Heart right ventricle (tissue), 16 donors: Measurements from ENCODE around the gene SLC22A23. TPM values are rescaled to one million over a fixed set of nuclear protein-coding genes. Genes with fewer than 3 reads are reported as not detected.
A peak's percentile ranks its signal among the peaks of the same experiment; 100 is the strongest.

Experiments used
- ATAC-seq, 8 donors: fragments of 200-7000 bp; cut with Tn5 transposase; one replicate each; pipeline ENCODE4 v1.9.1; 2020; ENCODE audit warnings: mild to moderate bottlenecking in 8 of 8, moderate library complexity in 8 of 8, moderate number of reproducible peaks in 1 of 8
- DNase-seq, 2 donors: peaks; one replicate each; pipeline ENCODE4 v3.0.0-alpha.2; 2020
- H3K27ac ChIP-seq, 10 donors: fragments of 200-600 bp; sonication (generic) in 2 of 10; one replicate each; pipeline versions ENCODE4 v1.5.0 to v1.8.0; 2020 to 2022; ENCODE audit warnings: mild to moderate bottlenecking in 3 of 10
- H3K27me3 ChIP-seq, 7 donors: fragments of 200-600 bp; one replicate each; pipeline ENCODE4 v1.8.0; 2021 to 2022; ENCODE audit warnings: mild to moderate bottlenecking in 2 of 7
- H3K36me3 ChIP-seq, 9 donors: fragments of 200-600 bp; sonication (generic) in 1 of 9; one replicate each; pipeline versions ENCODE4 v1.5.0 to v1.8.0; 2020 to 2022; ENCODE audit warnings: mild to moderate bottlenecking in 2 of 9
- H3K4me1 ChIP-seq, 9 donors: fragments of 200-600 bp; sonication (generic) in 1 of 9; one replicate each; pipeline versions ENCODE4 v1.5.0 to v1.8.0; 2020 to 2022; ENCODE audit warnings: mild to moderate bottlenecking in 4 of 9
- H3K4me3 ChIP-seq, 10 donors: fragments of 200-600 bp; sonication (generic) in 2 of 10; one replicate each; pipeline versions ENCODE4 v1.5.0 to v1.8.0; 2020 to 2022; ENCODE audit warnings: mild to moderate bottlenecking in 7 of 10, moderate library complexity in 2 of 10
- H3K9me3 ChIP-seq, 11 donors: fragments of 200-600 bp in 10 of 11; sonication (generic) in 2 of 11; one replicate each; pipeline versions ENCODE4 v1.5.0 to v1.8.0; 2013 to 2022; ENCODE audit warnings: mild to moderate bottlenecking in 2 of 11, control low read depth in 1 of 11, moderate library complexity in 1 of 11
- WGBS, 2 donors: extraction: QIAGEN DNeasy Blood & Tissue Kit; methylation state at CpG; one replicate each; pipeline ENCODE4 v1.1.7; 2013; ENCODE audit warnings: inconsistent platforms in 1 of 2; 5-methylcytosine and 5-hydroxymethylcytosine counted together
- intact Hi-C, 10 donors: fragments of 100-400 bp; cut with DNase I; formaldehyde crosslinking; loops; one replicate each; pipeline versions ENCODE4 v1.11.1 to v1.14.2; 2022
- polyA plus RNA-seq, 2 donors: library from polyadenylated mRNA; stranded (reverse); fragments of 200-250 nt; gene quantifications; one replicate each; pipeline ENCODE4 v1.2.3, GENCODE V29; 2013
- total RNA-seq, 10 donors: library from RNA; stranded (reverse); fragmentation: NEBNext Ultra II Directional in 3 of 10; extraction: Animal tissue kit (Norgen Biotek cat#: 25700) in 3 of 10; gene quantifications; one replicate each; pipeline versions ENCODE4 v1.2.1 to v1.2.4, GENCODE V29; 2021 to 2023
- TF ChIP-seq, protein P1 (sequence below), 9 donors: fragments of 200-600 bp; sonication (generic) in 2 of 9; IDR thresholded peaks; one replicate each; pipeline versions ENCODE4 v1.5.0 to v1.8.0; 2021 to 2022; ENCODE audit warnings: antibody characterized with exemption in 9 of 9, mild to moderate bottlenecking in 5 of 9, moderate library complexity in 1 of 9
- donor health status: Arrhythmogenic right ventricular cardiomyopathy.
- donor health status: ischemic (EF 13 %, LVEDD 7.1; RV severe dilation, severe dysfunction).
- donor health status: healthy with polysubstance abuse.
- donor health status: DM: no; HTN: yes; CAD: no.
- donor health status: DM: no; HTN: no; CAD: no.
- donor health status: ischemic (EF 25% LVEDD 6.9; RV normal size, moderate dysfunction).
- donor health status: ischemic (EF 25% LVEDD 5.7; RV mildly dilated, moderate dysfunction).
- donor health status: healthy.
- donor health status: DM: yes; HTN: yes; CAD: no.
- donor health status: Ischemic cardiomyopathy.
- donor health status: ischemic (EF 35%, LVEDD 5.7; RV mildly dilated, moderate dysfunction).
- donor health status: nonischemic (EF 11% LVEDD 7.7; RV severe dilation, severe dysfunction).
- donor health status: DM: yes; HTN: yes; CAD: no.
- donor health status: PGD.
- donor health status: ischemic (EF 29% LVEDD 5.4; RV normal size, mild dysfunction).
- donor health status: nonischemic (EF 23%, LVEDD 6.1; RV moderate dilation, normal function).

The SLC22A23 gene
- total and polyA plus RNA-seq, 12 donors: 1.9 to 7.8 (median 5.1) TPM

DNA sequence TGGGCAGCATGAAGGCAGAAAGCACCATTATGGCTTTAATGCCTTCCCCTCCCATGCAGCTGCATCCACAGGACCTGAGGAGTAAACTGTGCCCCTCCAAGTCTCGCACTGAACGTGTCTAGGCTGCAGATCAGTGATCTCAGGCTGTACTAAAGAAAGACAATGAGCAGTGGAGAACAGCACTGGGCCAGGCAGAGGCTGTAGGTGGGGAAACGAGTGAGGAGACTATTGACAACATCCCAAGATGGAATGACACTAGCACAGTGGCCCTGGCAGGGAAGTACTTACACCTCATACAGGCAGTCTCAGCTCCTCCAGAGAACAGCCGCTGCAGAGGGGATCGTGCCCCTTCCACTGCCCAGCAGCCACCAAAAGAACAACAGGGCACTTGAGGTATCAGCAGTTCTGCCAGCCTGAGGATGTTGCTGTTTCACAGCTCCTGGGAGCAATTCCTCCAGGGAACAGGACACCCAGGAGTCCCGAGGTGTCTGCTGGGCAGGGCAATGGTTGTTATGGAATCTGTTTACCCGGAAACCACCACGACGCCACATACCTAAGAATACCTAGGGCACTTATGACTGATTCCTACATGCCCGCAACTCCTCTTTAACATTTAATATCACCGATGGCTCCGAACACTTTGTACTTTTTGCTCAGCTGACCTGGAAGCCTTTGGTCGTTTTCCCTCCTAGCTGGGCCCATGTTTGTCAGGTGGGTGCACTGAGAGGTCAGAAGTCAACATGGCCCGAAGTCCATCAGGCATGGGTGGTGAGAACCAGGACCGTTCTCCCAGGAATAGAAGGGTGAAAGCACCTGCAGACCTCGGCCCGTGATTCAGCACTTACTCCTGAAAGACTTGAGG is 79.1 kb downstream of the SLC22A23 start:
- Histone ChIP-seq H3K4me1 (peaks cover 0 to 37% (median 14%) of the 10 kb centered on the region in 9 donors), H3K4me3 (no peak overlapping the region), H3K27me3 (no peaks in the 10 kb centered on the region), H3K9me3 (no peaks in the 10 kb centered on the region), H3K36me3 (no peaks in the 10 kb centered on the region), H3K27ac (no peak overlapping the region)
- TF ChIP-seq, protein P1, sequence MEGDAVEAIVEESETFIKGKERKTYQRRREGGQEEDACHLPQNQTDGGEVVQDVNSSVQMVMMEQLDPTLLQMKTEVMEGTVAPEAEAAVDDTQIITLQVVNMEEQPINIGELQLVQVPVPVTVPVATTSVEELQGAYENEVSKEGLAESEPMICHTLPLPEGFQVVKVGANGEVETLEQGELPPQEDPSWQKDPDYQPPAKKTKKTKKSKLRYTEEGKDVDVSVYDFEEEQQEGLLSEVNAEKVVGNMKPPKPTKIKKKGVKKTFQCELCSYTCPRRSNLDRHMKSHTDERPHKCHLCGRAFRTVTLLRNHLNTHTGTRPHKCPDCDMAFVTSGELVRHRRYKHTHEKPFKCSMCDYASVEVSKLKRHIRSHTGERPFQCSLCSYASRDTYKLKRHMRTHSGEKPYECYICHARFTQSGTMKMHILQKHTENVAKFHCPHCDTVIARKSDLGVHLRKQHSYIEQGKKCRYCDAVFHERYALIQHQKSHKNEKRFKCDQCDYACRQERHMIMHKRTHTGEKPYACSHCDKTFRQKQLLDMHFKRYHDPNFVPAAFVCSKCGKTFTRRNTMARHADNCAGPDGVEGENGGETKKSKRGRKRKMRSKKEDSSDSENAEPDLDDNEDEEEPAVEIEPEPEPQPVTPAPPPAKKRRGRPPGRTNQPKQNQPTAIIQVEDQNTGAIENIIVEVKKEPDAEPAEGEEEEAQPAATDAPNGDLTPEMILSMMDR (IDR thresholded peaks at IDR 0.05): no peak
- ATAC-seq (peak in 2 of 8 donors; percentile 19 to 20), DNase-seq (no peak)
- WGBS, 2 donors: 76 to 77% methylated on average over 17 of the region's 17 CpGs
- intact Hi-C loops: no loop called here

DNA sequence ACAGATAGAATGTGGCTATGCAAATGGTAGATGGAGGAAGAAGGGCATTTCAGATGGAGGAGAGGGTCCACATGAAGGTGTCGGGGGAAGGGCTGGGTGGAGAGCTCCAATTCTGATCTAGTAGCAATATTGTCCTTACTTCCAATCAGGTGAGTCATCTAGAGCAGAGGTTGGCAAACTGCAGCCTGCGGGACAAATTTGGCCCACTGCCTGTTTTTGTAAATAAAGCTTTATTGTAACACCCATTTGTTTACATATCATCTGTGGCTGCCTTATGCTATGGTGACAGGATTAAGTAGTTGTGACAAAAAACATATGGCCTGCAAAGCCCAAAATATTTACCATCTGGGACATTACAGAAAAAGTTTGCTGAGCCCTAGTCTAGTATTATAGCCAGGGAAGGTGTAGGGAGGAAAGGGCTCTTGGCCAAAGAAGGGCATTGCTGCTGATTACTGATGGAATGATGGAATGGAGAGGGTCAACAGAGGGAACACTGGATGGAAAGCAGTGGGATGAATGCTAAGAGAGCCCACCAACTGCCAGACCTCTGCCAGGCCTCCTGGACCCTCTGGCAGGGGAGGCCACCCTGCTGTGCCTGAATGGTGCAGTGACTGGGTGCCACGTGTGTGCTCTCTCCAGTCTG is 79.8 kb downstream of the SLC22A23 start:
- H3K27ac ChIP-seq: no peak overlapping the region
- DNase-seq: no peak
- H3K4me3 ChIP-seq: no peak overlapping the region
- H3K27me3 ChIP-seq: no peaks in the 10 kb centered on the region
- 94% methylated on average over 3 of the region's 3 CpGs for WGBS, 2 donors
- ATAC-seq: no peak
- H3K4me1 ChIP-seq: peaks cover 0 to 35% (median 12%) of the 10 kb centered on the region in 9 donors
- no peaks in the 10 kb centered on the region for H3K36me3 ChIP-seq
- intact Hi-C loops: no loop called here
- TF ChIP-seq, protein P1 (IDR thresholded peaks at IDR 0.05): no peak
- no peaks in the 10 kb centered on the region for H3K9me3 ChIP-seq

DNA sequence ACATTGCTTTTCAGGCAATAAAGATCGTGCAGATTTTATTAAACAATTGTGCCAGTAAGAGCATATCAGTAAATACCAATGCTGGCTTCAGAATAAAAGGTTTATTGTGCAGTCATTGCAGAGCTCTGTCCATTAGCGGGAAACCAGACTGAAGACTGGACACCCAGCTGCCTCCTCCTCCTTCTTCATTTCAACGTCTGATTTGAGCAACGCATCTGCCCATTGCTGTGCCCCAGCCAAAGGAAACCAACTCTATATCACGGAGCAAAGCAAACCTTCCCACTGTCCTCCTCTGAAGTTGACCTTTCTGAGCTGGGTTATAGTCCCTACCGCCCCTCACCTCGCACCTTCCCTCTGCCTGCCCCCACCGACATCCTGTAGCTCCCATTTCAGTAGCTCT is 80.8 kb downstream of the SLC22A23 start:
- H3K4me3 ChIP-seq: no peak overlapping the region
- H3K9me3 ChIP-seq: no peaks in the 10 kb centered on the region
- ATAC-seq (no peak), DNase-seq (no peak)
- peaks cover 0 to 25% (median 2%) of the 10 kb centered on the region in 9 donors for H3K4me1 ChIP-seq
- intact Hi-C loops: no loop called here
- no peaks in the 10 kb centered on the region for H3K36me3 ChIP-seq
- TF ChIP-seq, protein P1 (IDR thresholded peaks at IDR 0.05): no peak
- 78 to 90% methylated on average over 8 of the region's 8 CpGs for WGBS, 2 donors
- H3K27me3 ChIP-seq: no peaks in the 10 kb centered on the region
- H3K27ac ChIP-seq: no peak overlapping the region

DNA sequence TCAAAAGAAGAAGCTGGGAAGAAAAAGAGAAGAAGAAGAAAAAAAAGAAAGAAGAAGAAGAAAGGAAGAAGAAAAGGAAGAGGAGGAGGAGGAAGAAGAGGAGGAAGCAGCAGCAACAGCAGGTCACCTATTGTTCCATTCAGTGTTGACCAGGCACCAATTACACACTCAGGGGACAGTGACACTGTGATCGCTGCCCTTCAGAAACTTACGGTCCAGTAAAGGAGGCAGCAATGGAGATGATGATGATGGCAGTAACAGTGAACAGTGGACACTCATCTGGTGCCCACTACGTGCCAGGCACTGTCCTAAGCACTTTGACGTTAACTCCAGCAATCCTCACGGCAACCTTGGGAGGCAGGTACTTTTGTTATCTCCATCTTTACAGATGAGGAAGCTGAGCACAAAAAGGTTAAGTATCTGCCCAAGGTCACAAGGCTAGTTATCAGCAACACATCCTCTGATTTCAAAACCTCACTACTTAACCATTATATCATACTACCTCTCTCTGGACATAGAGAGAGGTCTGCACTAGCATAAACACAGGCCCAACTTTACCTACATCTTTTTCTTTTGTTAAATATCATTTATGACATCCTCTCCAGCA is 83.2 kb downstream of the SLC22A23 start:
- ATAC-seq (no peak), DNase-seq (no peak)
- 87 to 92% methylated on average over 5 of the region's 5 CpGs for WGBS, 2 donors
- no peak overlapping the region for H3K4me3 ChIP-seq
- intact Hi-C loops: no loop called here
- no peaks in the 10 kb centered on the region for H3K9me3 ChIP-seq
- H3K27me3 ChIP-seq: no peaks in the 10 kb centered on the region
- peaks cover 0 to 19% (median 0%) of the 10 kb centered on the region in 9 donors for H3K4me1 ChIP-seq
- no peaks in the 10 kb centered on the region for H3K36me3 ChIP-seq
- TF ChIP-seq, protein P1 (IDR thresholded peaks at IDR 0.05): no peak
- no peak overlapping the region for H3K27ac ChIP-seq
